IMR-90 (cell line): ENCODE measurements around the gene ARMC9.

Experiments used
- CEBPB ChIP-seq: IDR thresholded peaks from 2 replicates; pipeline ENCODE4 v1.6.1; 2012; ENCODE audit warnings: low read depth, low read length, improper control_type of control experiment
- CHD1 ChIP-seq: IDR thresholded peaks from 2 replicates; pipeline ENCODE4 v1.6.1; 2012; ENCODE audit warnings: low read depth, low read length, improper control_type of control experiment
- MAFK ChIP-seq: IDR thresholded peaks from 2 replicates; pipeline ENCODE4 v1.6.1; 2012; ENCODE audit warnings: low read depth, low read length, improper control_type of control experiment
- MXI1 ChIP-seq: IDR thresholded peaks from 2 replicates; pipeline ENCODE4 v1.6.1; 2012; ENCODE audit warnings: low read depth, mild to moderate bottlenecking, low read length, moderate library complexity, borderline replicate concordance
- POLR2A ChIP-seq: IDR thresholded peaks from 2 replicates; pipeline ENCODE4 v1.6.1; 2012; ENCODE audit warnings: mild to moderate bottlenecking, low read depth, low read length
- RAD21 ChIP-seq: IDR thresholded peaks from 2 replicates; pipeline ENCODE4 v1.6.1; 2012; ENCODE audit warnings: low read length, improper control_type of control experiment
- RFX5 ChIP-seq: IDR thresholded peaks from 2 replicates; pipeline ENCODE4 v1.8.0; 2012; ENCODE audit warnings: low read depth, mild to moderate bottlenecking, low read length, moderate library complexity
- TF ChIP-seq, protein P1 (sequence below): conservative IDR thresholded peaks from 2 replicates; pipeline ENCODE4 v1.5.1; 2012; ENCODE audit warnings: mild to moderate bottlenecking, low read depth, low read length, improper control_type of control experiment
- TF ChIP-seq, protein P2 (sequence below): fragments of 150-350 bp; IDR thresholded peaks from 2 replicates; pipeline ENCODE4 v1.6.1; 2017; ENCODE audit warnings: mild to moderate bottlenecking, antibody characterized with exemption, low read length, low read depth
- TF ChIP-seq, protein P3 (sequence below): fragments of 150-350 bp; IDR thresholded peaks from 2 replicates; pipeline ENCODE4 v1.6.1; 2016; ENCODE audit warnings: low read depth, mild to moderate bottlenecking, low read length, moderate library complexity, borderline replicate concordance

DNA sequence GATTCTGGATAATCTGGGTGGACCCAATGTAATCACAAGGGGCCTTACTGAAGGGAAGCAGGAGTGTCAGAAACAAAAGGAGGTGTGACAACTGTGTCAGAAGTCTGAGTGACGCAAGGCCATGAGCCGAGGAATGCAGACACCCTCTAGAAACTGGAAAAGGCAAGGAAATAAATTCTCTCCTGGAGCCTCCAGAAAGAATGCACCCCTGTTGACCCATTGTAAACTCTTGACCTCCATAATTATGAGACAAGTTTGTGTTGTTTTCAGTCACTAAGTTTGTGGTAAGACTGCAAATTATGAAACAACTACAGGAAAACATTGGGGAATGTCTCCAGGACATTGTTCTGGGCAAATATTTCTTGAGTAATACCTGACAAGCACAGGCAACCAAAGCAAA is 149.7 kb downstream of the ARMC9 start:
- TF ChIP-seq POLR2A (no peak), CEBPB (no peak), RAD21 (no peak), CHD1 (no peak), MAFK (no peak), MXI1 (no peak), RFX5 (no peak)
- TF ChIP-seq, protein P1, sequence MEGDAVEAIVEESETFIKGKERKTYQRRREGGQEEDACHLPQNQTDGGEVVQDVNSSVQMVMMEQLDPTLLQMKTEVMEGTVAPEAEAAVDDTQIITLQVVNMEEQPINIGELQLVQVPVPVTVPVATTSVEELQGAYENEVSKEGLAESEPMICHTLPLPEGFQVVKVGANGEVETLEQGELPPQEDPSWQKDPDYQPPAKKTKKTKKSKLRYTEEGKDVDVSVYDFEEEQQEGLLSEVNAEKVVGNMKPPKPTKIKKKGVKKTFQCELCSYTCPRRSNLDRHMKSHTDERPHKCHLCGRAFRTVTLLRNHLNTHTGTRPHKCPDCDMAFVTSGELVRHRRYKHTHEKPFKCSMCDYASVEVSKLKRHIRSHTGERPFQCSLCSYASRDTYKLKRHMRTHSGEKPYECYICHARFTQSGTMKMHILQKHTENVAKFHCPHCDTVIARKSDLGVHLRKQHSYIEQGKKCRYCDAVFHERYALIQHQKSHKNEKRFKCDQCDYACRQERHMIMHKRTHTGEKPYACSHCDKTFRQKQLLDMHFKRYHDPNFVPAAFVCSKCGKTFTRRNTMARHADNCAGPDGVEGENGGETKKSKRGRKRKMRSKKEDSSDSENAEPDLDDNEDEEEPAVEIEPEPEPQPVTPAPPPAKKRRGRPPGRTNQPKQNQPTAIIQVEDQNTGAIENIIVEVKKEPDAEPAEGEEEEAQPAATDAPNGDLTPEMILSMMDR, result no peak
- TF ChIP-seq, protein P2, sequence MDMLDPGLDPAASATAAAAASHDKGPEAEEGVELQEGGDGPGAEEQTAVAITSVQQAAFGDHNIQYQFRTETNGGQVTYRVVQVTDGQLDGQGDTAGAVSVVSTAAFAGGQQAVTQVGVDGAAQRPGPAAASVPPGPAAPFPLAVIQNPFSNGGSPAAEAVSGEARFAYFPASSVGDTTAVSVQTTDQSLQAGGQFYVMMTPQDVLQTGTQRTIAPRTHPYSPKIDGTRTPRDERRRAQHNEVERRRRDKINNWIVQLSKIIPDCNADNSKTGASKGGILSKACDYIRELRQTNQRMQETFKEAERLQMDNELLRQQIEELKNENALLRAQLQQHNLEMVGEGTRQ, result no peak
- TF ChIP-seq, protein P3, sequence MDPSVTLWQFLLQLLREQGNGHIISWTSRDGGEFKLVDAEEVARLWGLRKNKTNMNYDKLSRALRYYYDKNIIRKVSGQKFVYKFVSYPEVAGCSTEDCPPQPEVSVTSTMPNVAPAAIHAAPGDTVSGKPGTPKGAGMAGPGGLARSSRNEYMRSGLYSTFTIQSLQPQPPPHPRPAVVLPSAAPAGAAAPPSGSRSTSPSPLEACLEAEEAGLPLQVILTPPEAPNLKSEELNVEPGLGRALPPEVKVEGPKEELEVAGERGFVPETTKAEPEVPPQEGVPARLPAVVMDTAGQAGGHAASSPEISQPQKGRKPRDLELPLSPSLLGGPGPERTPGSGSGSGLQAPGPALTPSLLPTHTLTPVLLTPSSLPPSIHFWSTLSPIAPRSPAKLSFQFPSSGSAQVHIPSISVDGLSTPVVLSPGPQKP, result no peak
